GM12872 (cell line): ENCODE results near the gene PFKFB1.

Experiments
- TF ChIP-seq, protein P1 (sequence below): IDR thresholded peaks from 3 replicates; pipeline ENCODE4 v1.5.1; 2011; ENCODE audit warnings: low read depth, mild to moderate bottlenecking, low read length, moderate library complexity; ENCODE audit not compliant: insufficient read depth

Gene PFKFB1

DNA sequence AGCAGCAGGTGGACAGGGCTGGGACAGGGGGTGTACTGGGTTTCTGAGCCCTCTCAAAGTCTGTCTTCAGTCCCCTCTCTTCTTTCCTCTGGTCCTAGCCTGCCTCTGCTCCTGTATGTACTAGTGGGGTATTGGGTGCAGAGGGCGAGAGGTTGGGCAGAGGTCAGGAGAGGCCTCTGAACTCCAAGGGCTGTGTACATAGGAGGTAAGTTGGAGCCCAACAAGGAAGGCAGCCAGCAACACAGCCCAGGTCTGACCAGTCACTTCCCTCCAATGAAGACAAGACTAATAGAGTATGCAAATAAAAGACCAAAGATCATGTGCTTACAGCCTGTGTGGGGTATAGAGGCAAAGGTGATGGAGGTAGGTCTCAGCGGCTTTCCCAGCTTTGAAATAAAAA is at the start of gene PFKFB1:
TSS of gene PFKFB1 (minus strand) at position 90 of the 400 bp plus-strand sequence. CDS start 181 bp downstream, outside the sequence.
- TF ChIP-seq, protein P1, sequence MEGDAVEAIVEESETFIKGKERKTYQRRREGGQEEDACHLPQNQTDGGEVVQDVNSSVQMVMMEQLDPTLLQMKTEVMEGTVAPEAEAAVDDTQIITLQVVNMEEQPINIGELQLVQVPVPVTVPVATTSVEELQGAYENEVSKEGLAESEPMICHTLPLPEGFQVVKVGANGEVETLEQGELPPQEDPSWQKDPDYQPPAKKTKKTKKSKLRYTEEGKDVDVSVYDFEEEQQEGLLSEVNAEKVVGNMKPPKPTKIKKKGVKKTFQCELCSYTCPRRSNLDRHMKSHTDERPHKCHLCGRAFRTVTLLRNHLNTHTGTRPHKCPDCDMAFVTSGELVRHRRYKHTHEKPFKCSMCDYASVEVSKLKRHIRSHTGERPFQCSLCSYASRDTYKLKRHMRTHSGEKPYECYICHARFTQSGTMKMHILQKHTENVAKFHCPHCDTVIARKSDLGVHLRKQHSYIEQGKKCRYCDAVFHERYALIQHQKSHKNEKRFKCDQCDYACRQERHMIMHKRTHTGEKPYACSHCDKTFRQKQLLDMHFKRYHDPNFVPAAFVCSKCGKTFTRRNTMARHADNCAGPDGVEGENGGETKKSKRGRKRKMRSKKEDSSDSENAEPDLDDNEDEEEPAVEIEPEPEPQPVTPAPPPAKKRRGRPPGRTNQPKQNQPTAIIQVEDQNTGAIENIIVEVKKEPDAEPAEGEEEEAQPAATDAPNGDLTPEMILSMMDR: no peak

DNA sequence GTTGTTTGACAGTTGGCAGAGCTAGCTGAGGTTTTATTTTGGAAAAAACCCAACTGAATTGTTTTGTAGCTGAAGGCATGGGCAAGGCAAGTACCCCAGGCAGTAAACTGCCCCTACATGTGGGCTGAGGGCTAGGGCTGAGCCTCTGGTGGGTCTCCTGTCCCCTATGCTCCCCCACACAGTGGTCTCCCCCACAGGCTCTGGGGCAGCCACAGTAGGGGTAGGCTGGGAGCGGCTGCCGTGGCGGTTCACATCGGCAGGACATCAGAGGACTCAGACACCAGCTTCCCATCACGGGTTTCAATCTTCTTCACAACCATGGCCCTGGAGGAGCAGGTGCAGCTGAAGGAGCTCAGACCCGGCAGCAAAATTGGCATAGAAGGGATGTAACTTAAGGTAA is 47.5 kb upstream of the PFKFB1 start:
- TF ChIP-seq, protein P1: no peak

DNA sequence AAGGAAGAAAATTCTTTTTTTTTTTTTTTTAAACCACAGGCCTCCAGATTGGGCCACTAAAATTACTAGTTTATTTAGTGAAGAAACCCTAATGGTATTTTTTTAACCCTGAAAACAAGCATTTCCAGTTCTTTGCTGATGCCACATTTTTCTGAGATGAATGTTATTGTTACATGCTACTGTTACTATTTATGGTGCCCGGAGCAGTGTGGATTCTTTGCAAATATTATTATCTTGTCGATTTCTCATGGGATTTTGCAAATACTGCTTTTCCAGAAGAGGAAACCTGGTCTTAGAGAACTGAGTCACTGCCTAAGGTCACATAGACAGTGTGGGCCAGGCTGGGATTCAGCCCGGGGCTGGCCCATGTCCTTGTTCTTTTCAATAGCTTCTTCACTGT is 45.5 kb upstream of the PFKFB1 start:
- TF ChIP-seq, protein P1: no peak

DNA sequence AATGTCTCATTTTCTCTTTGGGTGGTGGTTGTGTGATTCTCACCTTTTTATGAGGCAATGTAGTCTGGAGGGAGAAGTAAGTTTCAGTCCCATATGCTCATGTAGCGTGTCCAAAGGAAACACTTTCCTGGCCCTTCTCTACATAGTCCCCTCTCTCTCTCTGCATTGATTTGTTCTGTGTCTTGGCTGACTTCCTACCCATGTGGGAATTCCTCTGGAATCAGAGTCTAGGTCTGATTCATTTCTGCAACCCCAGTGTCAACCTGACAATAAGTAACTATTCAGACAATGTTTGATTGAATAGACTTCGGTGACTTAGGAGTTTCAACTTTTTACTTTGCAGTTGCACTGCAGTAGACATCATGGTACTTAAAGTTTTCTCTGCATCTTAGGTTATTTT is 39.4 kb upstream of the PFKFB1 start:
- TF ChIP-seq, protein P1: no peak

DNA sequence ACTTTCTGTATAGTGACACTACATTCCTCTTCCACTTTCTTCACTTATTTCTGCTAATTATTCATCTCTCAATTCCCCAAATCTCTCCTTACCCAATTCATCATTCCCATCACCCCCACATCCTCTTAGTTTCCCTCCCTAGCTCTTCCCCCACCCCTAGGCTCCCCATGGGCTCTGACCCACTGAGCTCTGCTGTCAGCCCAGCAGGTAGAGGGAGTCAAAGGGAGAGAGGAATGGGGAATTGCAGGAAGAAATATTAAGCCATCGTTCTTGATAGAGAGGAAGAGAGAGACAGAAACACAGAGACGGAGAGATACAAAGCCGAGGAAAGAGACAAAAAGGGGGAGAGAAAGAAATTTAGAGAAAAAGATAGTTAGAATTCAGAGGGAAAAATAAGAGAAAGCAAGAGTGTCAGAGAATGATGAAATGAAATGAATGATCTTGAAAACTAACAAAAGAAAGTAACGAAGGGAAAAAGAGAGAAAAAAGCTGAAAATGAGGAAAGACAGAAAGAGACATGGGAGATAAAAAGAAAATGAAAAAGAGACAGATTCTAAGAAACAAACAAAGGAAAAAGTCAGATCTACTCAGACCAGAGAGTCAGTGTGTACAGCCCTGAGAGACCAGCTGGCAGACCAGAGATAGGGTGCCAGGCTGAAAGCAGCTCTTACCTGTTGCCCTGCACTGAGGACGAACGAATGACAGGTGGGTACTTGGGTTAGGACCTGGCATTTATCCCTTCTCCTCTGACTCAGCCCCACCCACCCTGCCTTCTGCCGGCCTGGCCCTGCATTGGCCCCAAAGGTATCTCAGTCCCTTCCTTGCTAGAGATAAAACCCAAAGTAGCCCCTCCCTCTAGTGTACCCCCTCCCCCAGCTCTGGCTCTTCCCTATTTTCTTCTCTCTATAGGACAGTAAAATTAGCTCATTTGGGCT is 36.5 kb upstream of the PFKFB1 start, which contains the start of gene ALAS2:
TSS of gene ALAS2 (minus strand) at position 707 of the 935 bp plus-strand sequence. CDS start 4,977 bp downstream, outside the sequence.
- TF ChIP-seq, protein P1: no peak

DNA sequence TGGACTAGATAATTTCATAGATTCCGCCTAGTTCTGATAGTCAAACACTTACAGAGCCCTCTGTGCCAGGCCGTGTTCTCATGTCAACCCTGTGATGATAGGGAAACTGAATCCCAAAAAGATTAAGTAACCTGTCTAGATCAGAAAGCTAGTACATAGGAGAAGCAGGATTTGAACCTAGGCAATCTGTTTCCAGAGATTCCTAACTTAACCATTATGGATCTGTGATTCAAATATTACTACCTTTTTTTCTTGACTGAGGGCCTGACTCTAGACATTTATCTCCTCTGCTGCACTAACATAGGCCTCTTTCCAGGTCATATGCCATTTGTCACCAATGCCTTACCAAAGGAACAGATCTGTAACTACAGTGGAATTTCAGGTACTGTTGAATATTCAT is 35.3 kb upstream of the PFKFB1 start:
- TF ChIP-seq, protein P1: no peak

DNA sequence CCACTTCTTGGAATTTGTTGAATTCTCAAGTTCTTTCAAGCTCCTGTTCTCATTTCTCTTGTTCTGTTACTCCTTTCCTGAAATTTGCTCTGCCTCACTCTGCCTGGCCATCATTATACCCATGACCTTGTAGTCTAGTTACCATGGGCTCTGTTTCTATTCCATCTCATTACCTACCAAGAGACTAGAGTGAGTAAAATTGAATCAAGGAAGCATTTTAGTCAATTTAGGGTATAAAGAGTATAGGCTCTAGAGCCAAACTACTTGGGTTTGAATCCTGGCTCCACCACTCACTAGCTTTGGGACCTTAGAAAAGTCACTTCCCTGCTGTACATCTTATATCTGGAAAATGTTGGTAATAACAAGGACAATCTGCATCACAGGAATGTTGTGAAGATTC is 34.6 kb upstream of the PFKFB1 start:
- TF ChIP-seq, protein P1: no peak
